Mesothelial cell of epicardium (in vitro differentiated cells): ENCODE measurements around the gene CDHR5. TPM values are rescaled to one million over a fixed set of nuclear protein-coding genes. Genes with fewer than 3 reads are reported as not detected.
A peak's percentile ranks its signal among the peaks of the same experiment; 100 is the strongest.

Experiments used
- DNase-seq, 2 experiments: peaks; one replicate each; pipeline ENCODE4 v3.0.0; 2021; ENCODE audit warnings: low spot score in 2 of 2; ENCODE audit not compliant: unreplicated experiment in 2 of 2
- H3K27ac Mint-ChIP-seq: 2 replicates; pipeline ENCODE4 v1.8.0; 2021; ENCODE audit warnings: mixed read lengths
- H3K27me3 Mint-ChIP-seq: 2 replicates; pipeline ENCODE4 v1.8.0; 2021; ENCODE audit warnings: low read depth, mixed read lengths
- H3K36me3 Mint-ChIP-seq: 2 replicates; pipeline ENCODE4 v1.8.0; 2021; ENCODE audit warnings: mixed read lengths
- H3K4me1 Mint-ChIP-seq: 2 replicates; pipeline ENCODE4 v1.8.0; 2021; ENCODE audit warnings: mixed read lengths
- H3K4me3 Mint-ChIP-seq: 2 replicates; pipeline ENCODE4 v1.8.0; 2021; ENCODE audit warnings: mild to moderate bottlenecking, moderate library complexity, mixed read lengths
- H3K9me3 Mint-ChIP-seq: 2 replicates; pipeline ENCODE4 v1.8.0; 2021; ENCODE audit warnings: mixed read lengths
- total RNA-seq: library from RNA; stranded (reverse); gene quantifications from 3 replicates; pipeline ENCODE4 v1.2.1, GENCODE V29; 2021
- TF ChIP-seq, protein P1 (sequence below): fragments of 200-600 bp; sonication (generic); IDR thresholded peaks from one replicate; pipeline ENCODE4 v1.5.0; 2021; ENCODE audit warnings: antibody characterized with exemption; ENCODE audit not compliant: unreplicated experiment

CDHR5 gene
- total RNA-seq, 1 donor from 2014 or later = 0.27 TPM

DNA sequence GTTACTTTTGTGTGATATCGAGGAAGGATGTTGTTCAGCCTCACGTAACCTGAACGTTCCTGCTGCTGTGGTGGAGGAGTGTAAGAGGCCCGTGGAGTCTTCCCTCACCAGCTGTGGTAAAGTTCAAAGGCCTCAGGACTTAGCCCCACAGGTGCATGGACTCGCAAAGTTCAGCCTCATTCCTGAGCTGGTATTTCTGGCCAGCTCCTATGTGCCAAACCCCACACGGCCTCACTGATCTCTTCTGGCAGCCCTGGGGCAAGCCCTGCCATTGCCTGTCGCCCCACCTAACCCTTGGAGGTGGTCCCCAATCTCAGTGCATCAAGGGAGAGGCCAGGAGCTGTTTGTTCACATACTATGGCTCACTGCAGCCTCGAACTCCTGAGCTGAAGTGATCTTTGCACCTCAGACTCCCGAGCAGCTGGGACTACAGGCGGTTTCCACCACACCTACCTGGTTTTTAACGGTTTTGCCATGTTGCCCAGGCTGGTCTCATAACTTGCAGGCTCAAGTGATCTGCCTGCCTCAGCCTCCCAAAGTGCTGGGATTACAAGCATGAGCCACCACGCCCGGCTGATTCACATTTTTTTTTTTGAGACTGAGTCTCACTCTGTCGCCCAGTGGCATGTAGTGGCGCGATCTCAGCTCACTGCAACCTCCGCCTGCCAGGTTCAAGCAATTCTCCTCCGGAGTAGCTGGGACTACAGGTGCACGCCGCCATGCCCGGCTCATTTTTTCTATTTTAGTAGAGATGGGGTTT, 46.3 kb downstream of the CDHR5 start:
- H3K27ac Mint-ChIP-seq = no peak overlapping the region
- peak overlapping the region; percentile 86 for H3K4me3 Mint-ChIP-seq
- peaks cover 3% of the 10 kb centered on the region for H3K36me3 Mint-ChIP-seq
- H3K27me3 Mint-ChIP-seq = peaks cover 4% of the 10 kb centered on the region
- DNase-seq = no peak
- TF ChIP-seq, protein P1, sequence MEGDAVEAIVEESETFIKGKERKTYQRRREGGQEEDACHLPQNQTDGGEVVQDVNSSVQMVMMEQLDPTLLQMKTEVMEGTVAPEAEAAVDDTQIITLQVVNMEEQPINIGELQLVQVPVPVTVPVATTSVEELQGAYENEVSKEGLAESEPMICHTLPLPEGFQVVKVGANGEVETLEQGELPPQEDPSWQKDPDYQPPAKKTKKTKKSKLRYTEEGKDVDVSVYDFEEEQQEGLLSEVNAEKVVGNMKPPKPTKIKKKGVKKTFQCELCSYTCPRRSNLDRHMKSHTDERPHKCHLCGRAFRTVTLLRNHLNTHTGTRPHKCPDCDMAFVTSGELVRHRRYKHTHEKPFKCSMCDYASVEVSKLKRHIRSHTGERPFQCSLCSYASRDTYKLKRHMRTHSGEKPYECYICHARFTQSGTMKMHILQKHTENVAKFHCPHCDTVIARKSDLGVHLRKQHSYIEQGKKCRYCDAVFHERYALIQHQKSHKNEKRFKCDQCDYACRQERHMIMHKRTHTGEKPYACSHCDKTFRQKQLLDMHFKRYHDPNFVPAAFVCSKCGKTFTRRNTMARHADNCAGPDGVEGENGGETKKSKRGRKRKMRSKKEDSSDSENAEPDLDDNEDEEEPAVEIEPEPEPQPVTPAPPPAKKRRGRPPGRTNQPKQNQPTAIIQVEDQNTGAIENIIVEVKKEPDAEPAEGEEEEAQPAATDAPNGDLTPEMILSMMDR = no peak
- H3K4me1 Mint-ChIP-seq = peaks cover 40% of the 10 kb centered on the region
- no peaks in the 10 kb centered on the region for H3K9me3 Mint-ChIP-seq

DNA sequence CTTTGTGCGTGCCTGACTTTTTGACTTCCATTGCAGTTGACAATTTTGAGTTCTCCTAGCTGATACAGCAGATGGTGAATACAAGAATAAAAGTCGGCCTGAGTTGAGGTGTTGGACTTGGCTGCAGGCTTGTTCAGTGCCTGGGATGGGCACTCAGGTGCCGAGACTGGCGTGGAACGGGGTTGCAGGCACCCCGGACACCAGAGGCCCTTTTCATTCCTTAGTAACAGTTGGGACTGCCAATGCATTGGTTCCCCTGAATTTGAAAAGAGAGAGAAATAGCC, 47.2 kb downstream of the CDHR5 start:
- TF ChIP-seq, protein P1 = no peak
- no peak for DNase-seq
- Mint-ChIP-seq H3K27me3 (peaks cover 4% of the 10 kb centered on the region), H3K4me3 (peak overlapping the region; percentile 86), H3K9me3 (no peaks in the 10 kb centered on the region), H3K36me3 (peaks cover 3% of the 10 kb centered on the region), H3K27ac (peak overlapping the region; percentile 93), H3K4me1 (peaks cover 46% of the 10 kb centered on the region)

DNA sequence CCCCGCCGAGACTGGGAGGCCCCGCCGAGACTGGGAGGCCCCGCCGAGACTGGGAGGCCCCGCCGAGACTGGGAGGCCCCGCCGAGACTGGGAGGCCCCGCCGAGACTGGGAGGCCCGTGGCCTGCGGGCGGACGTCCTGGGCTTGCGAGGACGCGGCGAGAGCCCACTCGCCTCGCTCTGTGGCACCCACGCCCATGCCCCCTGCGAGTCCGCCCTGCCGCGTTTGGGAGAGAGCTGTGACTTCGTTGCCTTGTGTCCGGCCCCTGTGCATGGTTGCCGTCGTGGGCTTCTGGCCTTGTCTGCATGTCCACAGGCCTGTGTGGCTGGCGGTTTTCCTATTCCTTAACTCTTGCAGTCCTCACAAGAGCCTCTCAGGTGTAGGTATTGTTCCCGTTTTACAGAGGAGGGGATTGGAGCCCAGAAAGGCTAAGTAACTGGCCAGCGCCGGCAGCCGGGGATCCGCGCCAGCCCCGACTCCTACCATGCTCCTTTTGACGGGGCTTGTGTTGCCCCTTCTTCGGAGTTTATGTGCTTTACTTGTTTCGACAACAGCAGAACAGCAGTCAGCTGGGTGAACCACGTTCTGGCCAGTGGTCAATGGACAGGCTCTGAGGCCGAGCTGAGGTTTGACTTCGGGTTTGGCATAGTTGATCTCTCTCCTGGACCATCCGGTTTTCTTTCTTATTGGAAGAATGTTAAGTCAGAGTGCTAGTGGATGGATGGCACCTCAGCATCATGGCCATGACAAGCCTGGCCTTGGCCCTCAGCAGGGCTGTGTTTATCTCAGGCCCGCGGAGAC, 47.7 kb downstream of the CDHR5 start:
- H3K27ac Mint-ChIP-seq = peak overlapping the region; percentile 93
- DNase-seq = no peak
- peaks cover 46% of the 10 kb centered on the region for H3K4me1 Mint-ChIP-seq
- H3K4me3 Mint-ChIP-seq = peak overlapping the region; percentile 86
- H3K9me3 Mint-ChIP-seq = no peaks in the 10 kb centered on the region
- TF ChIP-seq, protein P1 = no peak
- peaks cover 3% of the 10 kb centered on the region for H3K36me3 Mint-ChIP-seq
- peaks cover 4% of the 10 kb centered on the region for H3K27me3 Mint-ChIP-seq

DNA sequence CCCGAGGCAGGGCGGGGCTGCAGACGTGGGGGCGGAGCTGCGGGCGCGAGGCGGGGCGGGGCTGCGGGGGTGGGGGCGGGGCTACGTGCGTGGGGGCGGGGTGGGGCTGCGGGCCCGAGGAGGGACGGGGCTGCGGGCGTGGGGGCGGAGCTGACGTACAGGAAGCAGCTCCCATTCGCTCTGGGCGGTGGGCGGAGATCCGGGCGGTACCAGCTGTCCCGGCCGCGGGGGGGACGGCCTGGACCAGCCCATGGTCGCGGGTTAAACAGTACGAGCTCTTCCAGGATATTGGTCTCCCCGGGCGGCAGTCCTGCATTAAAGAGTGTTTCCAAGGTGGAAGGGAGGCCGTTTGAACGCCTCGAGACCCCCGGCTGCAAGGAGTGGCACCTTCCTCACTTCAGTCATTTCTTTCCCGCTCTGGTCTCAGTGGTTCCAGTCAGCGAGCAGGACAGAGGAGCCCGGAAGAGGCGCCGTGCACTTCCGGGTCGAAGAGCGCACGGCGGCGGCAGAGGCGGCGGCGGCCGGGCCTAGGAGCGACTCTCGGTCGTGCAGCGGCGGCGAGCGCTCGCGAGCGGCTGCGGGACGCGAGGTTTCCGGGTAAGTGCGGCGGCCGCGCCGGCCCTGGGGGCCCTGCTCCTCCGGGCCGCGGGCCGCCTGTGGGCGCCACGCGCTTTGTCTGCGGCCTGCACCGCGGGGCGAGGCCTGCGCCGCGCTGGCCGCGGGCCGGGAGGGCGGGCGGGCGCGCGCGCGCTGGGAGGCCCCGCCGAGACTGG, 48.6 kb downstream of the CDHR5 start, which contains the start of gene PHRF1:
Gene PHRF1, plus strand, starts transcription at position 475 of the 773 bp plus-strand sequence. CDS start 5,043 bp downstream, outside the sequence.
- peak; percentile 96 to 98 for DNase-seq

More for the DNA sequence above, 48.6 kb downstream of the CDHR5 start, which contains the start of gene PHRF1:
- Mint-ChIP-seq H3K27ac (peak within 1 kb of the TSS; percentile 99), H3K4me3 (peak within 1 kb of the TSS; percentile 95), H3K9me3 (no peaks in the 10 kb centered on the region), H3K27me3 (peaks cover 4% of the 10 kb centered on the region), H3K4me1 (peaks cover 49% of the 10 kb centered on the region), H3K36me3 (no peaks in the 10 kb centered on the region)
- TF ChIP-seq, protein P1 = no peak
